HepG2 (cell line): ENCODE measurements around the gene PKIG. TPM values are rescaled to one million over a fixed set of nuclear protein-coding genes. Genes with fewer than 3 reads are reported as not detected.

ENCODE experiments used
- ATAC-seq: fragments of 200-7000 bp; cut with Tn5 transposase; 3 replicates; pipeline ENCODE4 v1.9.1; 2020; ENCODE audit warnings: mild to moderate bottlenecking, moderate library complexity
- BruUV-seq: library from RNA; stranded (reverse); fragments of 400-500 nt; replicated peaks from 2 replicates; lab custom pipeline; 2021; lab: Mats Ljungman, UMichigan
- CTCF ChIA-PET: fragments of 300-600 bp; formaldehyde crosslinking; extraction: SDS; loops from one replicate; lab custom pipeline; 2021; ENCODE audit warnings: low total read pairs, inconsistent platforms, low intra/inter-chr PET ratio; lab: Yijun Ruan, JAX
- POLR2A ChIA-PET: fragments of 350-600 bp; sonication (Branson Sonifier 250); formaldehyde crosslinking; loops from one replicate; lab custom pipeline; 2020; ENCODE audit warnings: antibody characterized with exemption, inconsistent platforms; lab: Yijun Ruan, JAX
- DNase-seq: peaks from one replicate; pipeline ENCODE4 v3.0.0-alpha.2; 2015; ENCODE audit warnings: low spot score
- FAIRE-seq: peaks from 3 replicates; lab custom pipeline; 2011; peaks lifted over from hg19 to GRCh38; lab: Jason Lieb, UNC
- H2AFZ ChIP-seq: one replicate; pipeline ENCODE4 v1.6.1; 2011; ENCODE audit warnings: low read length, inconsistent platforms
- H3K27ac ChIP-seq: fragments of 300-600 bp; 3 replicates; pipeline ENCODE4 v1.8.0; 2011; ENCODE audit warnings: mixed run types, mild to moderate bottlenecking, mixed read lengths, low read length, inconsistent platforms; ENCODE audit not compliant: insufficient read depth; ENCODE audit errors: extremely low read length
- H3K27me3 ChIP-seq, 2 experiments: fragments of 200-600 bp in 1 of 2; 2 replicates in 1 of 2; 3 replicates in 1 of 2; pipeline versions ENCODE4 v1.6.0 to v1.8.0; 2011; ENCODE audit warnings: low read length in 2 of 2, mild to moderate bottlenecking in 2 of 2, moderate library complexity in 2 of 2, inconsistent platforms in 1 of 2; ENCODE audit not compliant: insufficient read depth in 2 of 2, control insufficient read depth in 1 of 2
- H3K36me3 ChIP-seq, 2 experiments: fragments of 200-600 bp in 1 of 2; replicated peaks in 1 of 2; 2 replicates in 1 of 2; 3 replicates in 1 of 2; pipeline versions ENCODE4 v1.5.1 to v1.8.0; 2011; ENCODE audit warnings: low read length in 2 of 2, inconsistent platforms in 1 of 2; ENCODE audit not compliant: insufficient read depth in 2 of 2, control insufficient read depth in 1 of 2
- H3K4me1 ChIP-seq: 2 replicates; pipeline ENCODE4 v1.5.1; 2012; ENCODE audit warnings: low read length, inconsistent platforms; ENCODE audit not compliant: insufficient read depth
- H3K4me2 ChIP-seq: 2 replicates; pipeline ENCODE4 v1.6.0; 2011; ENCODE audit warnings: low read depth, low read length, inconsistent platforms
- H3K4me3 ChIP-seq, 3 experiments: fragments of 200-600 bp in 1 of 3; sonication (generic), shearing (Covaris generic) in 1 of 3; replicated peaks in 1 of 3; 2 replicates each; pipeline ENCODE4 v1.5.1; 2011 to 2016; ENCODE audit warnings: low read length in 3 of 3, inconsistent platforms in 2 of 3, low read depth in 2 of 3, mild to moderate bottlenecking in 2 of 3, control low read depth in 1 of 3, mixed read lengths in 1 of 3; ENCODE audit not compliant: insufficient read depth in 1 of 3
- H3K79me2 ChIP-seq: one replicate; pipeline ENCODE4 v1.6.1; 2011; ENCODE audit warnings: low read length, inconsistent platforms; ENCODE audit not compliant: insufficient read depth
- H3K9ac ChIP-seq: 2 replicates; pipeline ENCODE4 v1.6.0; 2011; ENCODE audit warnings: mild to moderate bottlenecking, low read depth, low read length, inconsistent platforms; ENCODE audit not compliant: insufficient read depth
- H3K9me3 ChIP-seq: 2 replicates; pipeline ENCODE4 v1.5.1; 2012; ENCODE audit warnings: mild to moderate bottlenecking, low read length
- H4K20me1 ChIP-seq: 2 replicates; pipeline ENCODE4 v1.6.0; 2011; ENCODE audit warnings: inconsistent platforms, mild to moderate bottlenecking, low read length, moderate library complexity; ENCODE audit not compliant: insufficient read depth
- AGO2 ChIP-seq: fragments of 200-400 bp; formaldehyde crosslinking; optimal IDR thresholded peaks from 2 replicates; pipeline ENCODE3; 2017; ENCODE audit warnings: mild to moderate bottlenecking, low read depth, low read length, moderate library complexity
- CREB1 ChIP-seq, 2 experiments: fragments of 450-650 bp in 1 of 2; IDR thresholded peaks; 2 replicates each; pipeline ENCODE4 v1.6.1; 2016 to 2017; ENCODE audit warnings: control low read depth in 1 of 2, mild to moderate bottlenecking in 1 of 2, missing compliant biosample characterization in 1 of 2, missing genetic modification characterization in 1 of 2
- FOXM1 ChIP-seq: sonication (generic); formaldehyde crosslinking; IDR thresholded peaks from 2 replicates; pipeline ENCODE4 v1.5.0; 2020; ENCODE audit warnings: missing genetic modification reagents
- HMGXB3 ChIP-seq: sonication (generic); formaldehyde crosslinking; IDR thresholded peaks from 2 replicates; pipeline ENCODE4 v1.4.0; 2020; ENCODE audit warnings: missing genetic modification reagents, borderline replicate concordance
- KMT2B ChIP-seq: IDR thresholded peaks from 2 replicates; pipeline ENCODE4 v1.6.1; 2016; ENCODE audit warnings: missing genetic modification reagents, missing compliant biosample characterization
- NCOR1 ChIP-seq: fragments of 200-600 bp; sonication (generic); IDR thresholded peaks from 2 replicates; pipeline ENCODE4 v1.7.0; 2017; ENCODE audit warnings: antibody characterized with exemption, low read length, borderline replicate concordance
- ZBTB46 ChIP-seq: sonication (generic); formaldehyde crosslinking; IDR thresholded peaks from 2 replicates; pipeline ENCODE4 v1.4.0; 2020; ENCODE audit warnings: mild to moderate bottlenecking, missing genetic modification reagents, borderline replicate concordance
- ZKSCAN1 ChIP-seq: fragments of 150-350 bp; IDR thresholded peaks from 2 replicates; pipeline ENCODE4 v1.6.1; 2014; ENCODE audit warnings: low read length
- ZNF30 ChIP-seq: sonication (generic); formaldehyde crosslinking; IDR thresholded peaks from 2 replicates; pipeline ENCODE4 v1.5.0; 2020; ENCODE audit warnings: mild to moderate bottlenecking, missing genetic modification reagents
- ZNF317 ChIP-seq: sonication (generic); formaldehyde crosslinking; IDR thresholded peaks from 2 replicates; pipeline ENCODE4 v1.5.0; 2020; ENCODE audit warnings: mild to moderate bottlenecking, missing genetic modification reagents
- ZNF713 ChIP-seq: sonication (generic); formaldehyde crosslinking; IDR thresholded peaks from 2 replicates; pipeline ENCODE4 v1.4.0; 2020; ENCODE audit warnings: mild to moderate bottlenecking, missing genetic modification reagents
- ZNF768 ChIP-seq: sonication (generic); formaldehyde crosslinking; IDR thresholded peaks from 2 replicates; pipeline ENCODE4 v1.4.0; 2020; ENCODE audit warnings: missing genetic modification reagents
- WGBS: methylation state at CpG from one replicate; pipeline ENCODE4 v1.1.6; 2017; ENCODE audit warnings: low lambda C conversion rate; 5-methylcytosine and 5-hydroxymethylcytosine counted together
- in situ Hi-C: cut with HindIII; loops from 2 replicates; pipeline ENCODE4 v1.10.0; 2017; ENCODE audit warnings: low pct_unique_long_range_greater_than_20kb; ENCODE audit not compliant: extremely low pct_ligation_motif_present
- intact Hi-C: fragments of 100-400 bp; cut with micrococcal nuclease; formaldehyde crosslinking; loops from one replicate; pipeline ENCODE4 v1.10.0; 2022; ENCODE audit not compliant: unreplicated experiment
- polyA plus RNA-seq, 8 experiments: library from polyadenylated mRNA; depleted of rRNA in 3 of 8; stranded (reverse) in 7 of 8; unstranded in 1 of 8; fragments of >200 nt; fragmentation: Illumina TruSeq in 4 of 8; extraction: Trizol in 4 of 8; gene quantifications; 2 replicates each; pipeline versions ENCODE4 v1.2.1 to v1.2.3, GENCODE V29; 2011 to 2016; ENCODE audit warnings: low read depth in 4 of 8, missing spikeins in 1 of 8, mixed read lengths in 1 of 8; ENCODE audit not compliant: insufficient read depth in 1 of 8
- total RNA-seq, 5 experiments: library from RNA; depleted of rRNA; stranded (reverse); fragments of >200 nt; fragmentation: Illumina TruSeq; extraction: Trizol; gene quantifications; 2 replicates each; pipeline ENCODE4 v1.2.3, GENCODE V29; 2016; ENCODE audit warnings: low read depth in 1 of 5
- TF ChIP-seq, protein P1 (sequence below): sonication (generic); formaldehyde crosslinking; IDR thresholded peaks from 2 replicates; pipeline ENCODE4 v1.5.0; 2020; ENCODE audit warnings: missing genetic modification reagents, mild to moderate bottlenecking, borderline replicate concordance

PKIG gene
- total and polyA plus RNA-seq, 2 of the 13 experiments (the other 11 are each of a cell fraction or from before 2014, with no cell fraction given), result 30.8 to 44.5 TPM

DNA sequence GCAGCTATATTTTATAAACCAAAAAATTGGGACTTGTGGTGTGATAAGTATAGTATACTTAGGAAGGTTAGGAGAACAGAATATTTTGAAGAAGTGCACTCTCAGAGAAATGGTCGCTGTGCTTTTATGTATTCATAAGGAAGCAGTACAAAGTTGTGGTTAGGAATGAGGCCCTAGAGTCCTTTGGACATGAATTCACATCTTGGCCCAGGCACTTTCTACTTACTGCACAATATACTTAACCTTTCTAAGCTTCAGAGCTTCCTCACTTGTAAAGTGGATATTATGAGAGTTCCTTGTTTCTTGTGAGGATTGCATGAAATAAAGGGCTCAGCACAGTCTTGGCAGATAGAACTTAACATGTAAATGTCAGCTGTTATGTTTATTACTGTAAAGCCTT is 39.5 kb upstream of the PKIG start:
- no peaks in the 10 kb centered on the region for H3K9me3 ChIP-seq
- no peak for ATAC-seq
- in situ Hi-C loops (no loop called here), intact Hi-C loops (no loop called here)
- H3K4me1 ChIP-seq, result peaks cover 15% of the 10 kb centered on the region
- no peak overlapping the region for H3K9ac ChIP-seq
- 80% methylated on average over 1 of the region's 1 CpG for WGBS
- no peak overlapping the region for H3K4me3 ChIP-seq
- no peaks in the 10 kb centered on the region for H4K20me1 ChIP-seq
- no peaks in the 10 kb centered on the region for H3K36me3 ChIP-seq
- no peaks in the 10 kb centered on the region for H3K27me3 ChIP-seq
- no peak for TF ChIP-seq FOXM1 (CRISPR knock-in tag)
- no peak for TF ChIP-seq KMT2B (CRISPR knock-in tag)
- TF ChIP-seq, protein P1, sequence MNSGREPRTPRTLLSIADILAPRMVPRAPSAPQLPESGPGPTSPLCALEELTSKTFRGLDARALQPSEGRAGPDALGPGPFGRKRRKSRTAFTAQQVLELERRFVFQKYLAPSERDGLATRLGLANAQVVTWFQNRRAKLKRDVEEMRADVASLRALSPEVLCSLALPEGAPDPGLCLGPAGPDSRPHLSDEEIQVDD (CRISPR knock-in tag), result no peak
- no peak for TF ChIP-seq ZNF317 (CRISPR knock-in tag)
- TF ChIP-seq ZNF30, result no peak
- no peak for TF ChIP-seq ZBTB46 (CRISPR knock-in tag)
- no peak for TF ChIP-seq AGO2
- TF ChIP-seq HMGXB3 (CRISPR knock-in tag), result no peak
- TF ChIP-seq NCOR1, result no peak
- TF ChIP-seq CREB1 (IDR thresholded peaks at IDR 0.05), result no peak
- no peak for TF ChIP-seq CREB1 (CRISPR knock-in tag; IDR thresholded peaks at IDR 0.05)
- no peak for TF ChIP-seq ZKSCAN1
- TF ChIP-seq ZNF768 (CRISPR knock-in tag), result no peak
- no peak for TF ChIP-seq ZNF713 (CRISPR knock-in tag)
- no peak overlapping the region for H2AFZ ChIP-seq
- no TSS peak for BruUV-seq
- no peak for FAIRE-seq
- CTCF ChIA-PET, result no interaction called here
- POLR2A ChIA-PET, result interaction anchor here (0.6 to 0.9 kb wide), 2 partner anchors 11 to 367 kb away, joined by 3 read pairs; partner anchors contain the start of gene PABPC1L
- no peak overlapping the region for H3K4me2 ChIP-seq
- no peak overlapping the region for H3K27ac ChIP-seq
- DNase-seq, result no peak
- H3K79me2 ChIP-seq, result peaks cover 9% of the 10 kb centered on the region
